Measurements from ENCODE around the gene COX17. TPM values are rescaled to one million over a fixed set of nuclear protein-coding genes. Genes with fewer than 3 reads are reported as not detected.

Gene COX17
- total RNA-seq, 1 donor from 2014 or later, result 45.1 TPM

DNA sequence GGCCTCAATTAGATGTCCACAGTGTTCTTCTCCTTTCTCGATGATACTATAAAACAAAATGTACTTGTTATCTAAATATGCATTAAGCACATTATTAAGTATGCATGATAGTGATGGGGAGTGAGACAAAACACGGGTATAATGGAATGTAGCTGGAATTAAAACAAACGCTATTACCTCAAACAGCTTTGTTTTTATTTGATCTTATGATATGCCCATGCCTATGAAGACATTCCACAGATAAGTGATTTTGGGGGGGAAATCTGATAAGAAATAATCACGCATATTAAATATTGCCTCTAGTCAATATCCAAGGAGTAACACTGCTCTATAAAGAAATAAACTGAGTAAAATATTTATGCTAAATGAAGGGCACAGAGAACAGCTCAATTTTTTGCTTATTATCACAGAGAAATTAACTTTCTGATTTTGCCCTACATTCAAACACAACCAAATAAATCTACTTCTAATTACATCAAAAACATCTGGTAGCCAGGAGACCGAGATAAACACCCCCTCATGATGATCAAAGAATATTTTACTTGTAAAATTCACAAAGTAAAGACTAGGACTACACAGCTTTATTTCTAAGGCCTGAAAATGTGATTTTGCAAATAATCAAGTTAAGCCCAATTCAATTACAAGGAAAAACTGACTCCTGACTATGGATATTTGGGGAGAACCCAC lies 1.9 kb downstream of the COX17 start:
- DNase-seq (ENCODE audit: low spot score), result no peak

- no peak for DNase-seq (ENCODE audit: low spot score)
Measured at GRCh38 chr3:119673875-119674274, 3.3 kb downstream of the COX17 start.

DNA sequence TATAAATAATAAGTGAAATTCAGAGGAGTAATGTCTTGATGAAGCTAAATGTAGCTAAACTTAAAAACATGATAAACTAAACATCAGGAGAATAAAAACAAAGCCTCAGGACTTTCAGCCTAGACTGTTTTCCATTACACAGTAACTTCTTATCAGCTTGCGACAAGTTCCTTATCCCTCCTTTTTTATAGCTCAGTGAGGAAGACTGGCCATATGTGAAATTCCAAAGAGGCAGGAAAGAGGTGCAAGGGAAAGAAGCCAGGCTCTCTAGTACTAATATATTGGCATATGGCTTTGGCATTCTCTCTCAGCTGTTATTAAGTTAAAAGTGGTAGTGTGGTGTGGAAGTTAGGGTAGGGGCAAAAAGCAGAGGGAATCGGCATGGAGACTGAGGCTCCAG lies 4.4 kb downstream of the COX17 start:
- DNase-seq (ENCODE audit: low spot score), result no peak

- no peak for DNase-seq (ENCODE audit: low spot score)
Measured at GRCh38 chr3:119669906-119670570, 7.2 kb downstream of the COX17 start.

DNA sequence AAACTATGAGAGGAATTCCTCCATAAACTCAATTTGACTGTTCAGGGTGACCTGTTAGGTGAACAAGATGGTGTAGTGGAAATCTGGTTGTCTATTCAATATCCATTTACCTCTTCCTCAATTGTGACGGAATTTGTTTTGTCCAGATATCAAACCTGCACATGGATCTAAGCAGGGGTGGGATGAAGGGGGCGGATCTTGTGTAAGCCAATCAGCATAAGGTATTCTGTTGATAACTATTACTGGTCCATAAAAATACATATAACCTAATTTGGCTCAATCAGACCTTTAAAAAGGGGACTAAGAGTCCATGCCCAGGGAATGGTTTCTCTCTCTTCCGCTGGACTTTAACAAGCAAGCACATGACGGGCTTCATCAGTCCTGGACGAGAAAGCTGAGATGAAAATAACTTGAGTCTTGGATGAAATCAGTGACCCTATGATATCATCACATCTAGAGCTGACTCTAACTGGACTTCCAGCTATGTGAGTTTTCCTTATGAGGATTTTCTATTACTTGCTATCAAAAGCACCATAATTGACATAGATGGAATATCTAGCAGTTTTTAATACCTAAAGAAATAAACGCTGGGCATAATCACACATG lies 11.1 kb downstream of the COX17 start:
- no peak for DNase-seq (ENCODE audit: low spot score)

DNA sequence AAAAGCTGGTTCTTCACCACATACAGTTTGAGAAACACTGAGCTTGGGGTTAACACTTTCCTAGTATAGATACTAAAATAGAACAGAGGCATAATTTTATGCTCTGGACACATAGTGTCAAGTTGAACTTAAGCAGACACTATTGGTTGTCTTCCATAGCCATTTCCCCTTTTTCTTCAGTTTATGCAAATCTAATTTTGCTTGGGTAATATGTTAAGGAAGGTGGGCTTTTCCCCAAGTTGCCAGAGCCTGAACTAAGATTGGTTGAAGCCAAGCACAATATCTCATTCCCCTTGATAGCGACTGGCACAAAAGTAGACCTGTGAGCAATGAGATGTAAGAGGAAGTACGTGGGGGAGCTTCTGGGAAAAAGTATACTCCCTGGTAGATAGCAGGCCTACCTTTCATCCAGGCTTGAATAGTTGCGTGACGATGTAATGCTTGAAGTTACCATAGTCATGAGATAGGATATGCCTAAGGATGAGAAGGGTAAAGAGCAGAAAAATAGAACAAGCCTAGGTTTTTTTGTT lies 12.3 kb downstream of the COX17 start:
- DNase-seq (ENCODE audit: low spot score), result no peak

- no peak for DNase-seq (ENCODE audit: low spot score)
Measured at GRCh38 chr3:119664370-119664769, 12.8 kb downstream of the COX17 start.

- no peak for DNase-seq (ENCODE audit: low spot score)
Measured at GRCh38 chr3:119663885-119664284, 13.3 kb downstream of the COX17 start.

DNA sequence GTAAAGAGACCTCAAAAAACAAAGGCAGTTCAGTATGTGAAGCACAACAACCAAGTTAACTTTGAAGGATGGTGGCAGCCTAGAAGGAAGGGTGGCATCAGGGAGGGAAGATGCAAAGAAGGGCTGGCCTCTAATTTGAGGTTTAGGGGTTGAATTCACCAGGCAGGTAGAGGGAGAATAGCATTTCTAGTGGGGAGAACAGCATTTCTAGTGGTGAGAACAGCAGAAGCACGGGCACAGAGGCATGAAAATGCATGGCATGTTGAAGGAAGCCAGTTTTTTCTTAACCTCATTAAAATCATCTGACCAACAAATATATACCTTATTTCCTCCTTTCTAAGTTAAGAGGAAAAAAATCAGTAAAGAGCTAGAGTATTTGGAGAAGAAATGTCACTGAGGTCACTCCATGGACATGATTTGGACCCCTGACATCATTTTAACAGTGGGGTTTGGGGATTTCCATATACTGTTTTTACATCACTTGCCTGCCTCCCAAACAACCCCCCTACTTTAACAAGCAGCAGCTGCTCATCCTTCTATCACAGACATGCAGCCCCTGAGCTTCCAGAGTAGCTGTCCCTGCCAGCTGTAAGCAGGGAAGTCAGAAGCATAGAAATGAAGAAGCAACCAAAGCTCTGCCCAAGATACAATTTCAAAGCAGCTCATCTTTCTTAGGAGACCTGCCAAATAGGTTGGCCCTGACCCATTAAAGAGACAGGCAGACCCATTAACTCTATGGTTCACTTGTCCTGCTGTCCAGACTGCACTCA lies 14.4 kb downstream of the COX17 start:
- no peak for DNase-seq (ENCODE audit: low spot score)

GRCh38 chr3:119660474-119661440 lies 16.4 kb downstream of the COX17 start, which contains the start of gene POPDC2:
Gene POPDC2, minus strand, starts transcription at chr3:119660589. Its CDS starts 166 bp downstream, at chr3:119660423.
- peak; percentile 33 for DNase-seq (ENCODE audit: low spot score)

DNA sequence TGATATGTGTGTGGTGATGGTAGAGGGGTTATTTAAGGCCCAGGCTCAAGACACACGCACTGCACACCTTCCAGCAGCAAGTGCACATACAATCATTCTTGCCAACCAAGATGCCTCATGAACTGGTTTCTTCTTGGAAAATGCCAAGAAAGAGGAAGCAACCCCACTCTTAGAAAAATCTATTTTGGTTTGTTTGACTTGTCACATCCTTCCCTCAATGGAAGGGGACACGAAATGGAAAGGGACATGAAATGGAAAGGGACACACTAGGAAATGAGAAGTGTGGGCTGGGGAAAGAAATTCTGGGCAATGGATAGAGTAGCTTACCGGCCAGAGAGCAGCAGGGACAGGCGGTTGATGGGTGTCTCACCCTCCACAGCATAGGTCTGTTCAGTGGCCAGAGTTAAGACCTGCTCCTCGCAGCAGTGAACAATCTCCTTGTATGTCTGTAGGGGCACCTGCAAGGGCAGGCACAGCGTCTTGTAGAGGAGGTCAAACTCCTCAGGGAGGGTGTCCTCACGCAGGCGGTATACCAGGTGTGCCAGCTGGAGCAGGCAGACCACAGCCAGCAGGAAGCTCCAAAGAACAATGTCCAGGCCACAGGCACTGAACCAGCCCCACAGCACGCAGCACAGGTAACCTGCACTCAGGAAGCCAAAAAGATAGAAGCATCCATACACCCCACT lies 17.5 kb downstream of the COX17 start:
- no peak for DNase-seq (ENCODE audit: low spot score)

DNA sequence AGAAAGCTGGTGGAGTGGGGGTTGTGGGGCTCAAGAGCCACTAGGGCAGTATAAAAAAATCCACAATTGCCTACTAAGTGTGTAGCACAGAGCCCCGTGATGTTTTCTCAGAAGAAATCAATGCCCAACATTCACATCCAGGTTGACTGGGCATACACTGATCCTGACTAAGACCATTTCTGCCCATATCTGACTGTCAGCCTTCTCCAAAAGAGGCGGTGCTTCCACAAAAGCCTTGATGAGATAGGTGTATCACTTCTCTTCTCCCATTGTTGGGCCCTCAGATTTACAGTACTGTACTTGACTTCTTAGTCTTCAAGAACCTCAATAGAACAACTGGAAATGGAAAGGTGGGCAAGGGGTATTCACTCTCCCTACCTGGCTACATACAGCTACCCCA lies 18.2 kb downstream of the COX17 start:
- DNase-seq (ENCODE audit: low spot score), result no peak

GRCh38 chr3:119657887-119658702 lies 19.1 kb downstream of the COX17 start:
- no peak for DNase-seq (ENCODE audit: low spot score)

- DNase-seq (ENCODE audit: low spot score), result no peak
Measured at GRCh38 chr3:119653876-119654275, 23.3 kb downstream of the COX17 start.

DNA sequence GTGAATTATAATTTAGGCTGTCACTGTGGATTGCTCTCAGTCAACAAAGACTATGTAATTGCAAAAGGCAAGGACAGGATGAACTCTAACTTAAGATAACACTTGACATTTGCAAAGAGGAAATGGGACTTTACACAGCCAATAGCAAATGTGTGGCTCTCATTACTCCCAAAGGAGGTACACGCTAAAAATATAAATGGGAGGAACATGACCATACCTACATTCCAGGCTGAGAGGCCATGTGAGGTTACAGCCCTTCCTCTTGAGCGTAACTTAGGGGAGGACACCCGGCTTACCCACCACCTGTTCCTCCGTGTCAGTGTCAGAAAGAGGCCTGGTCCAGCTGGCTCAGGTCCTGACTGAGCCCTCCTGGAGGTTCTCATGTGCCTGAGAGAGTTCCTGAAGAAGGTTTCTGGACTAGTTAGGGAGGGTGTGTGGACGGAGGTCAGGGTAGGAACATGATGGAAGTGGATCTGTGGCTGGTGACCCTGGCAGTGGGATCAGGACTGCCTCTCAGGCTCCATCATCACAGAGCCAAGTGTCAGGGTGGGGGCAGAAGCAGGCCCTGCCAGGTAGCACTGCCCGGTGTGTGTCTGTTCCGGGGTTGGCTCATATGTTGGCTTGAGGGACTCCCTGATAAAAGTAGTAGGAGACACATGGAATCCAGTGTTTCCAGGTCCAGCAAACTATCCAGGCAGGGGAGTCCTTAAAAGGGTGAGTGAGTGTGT lies 24.7 kb downstream of the COX17 start:
- DNase-seq (ENCODE audit: low spot score), result no peak

GRCh38 chr3:119649761-119650160 lies 27.4 kb downstream of the COX17 start:
- DNase-seq (ENCODE audit: low spot score), result no peak

DNA sequence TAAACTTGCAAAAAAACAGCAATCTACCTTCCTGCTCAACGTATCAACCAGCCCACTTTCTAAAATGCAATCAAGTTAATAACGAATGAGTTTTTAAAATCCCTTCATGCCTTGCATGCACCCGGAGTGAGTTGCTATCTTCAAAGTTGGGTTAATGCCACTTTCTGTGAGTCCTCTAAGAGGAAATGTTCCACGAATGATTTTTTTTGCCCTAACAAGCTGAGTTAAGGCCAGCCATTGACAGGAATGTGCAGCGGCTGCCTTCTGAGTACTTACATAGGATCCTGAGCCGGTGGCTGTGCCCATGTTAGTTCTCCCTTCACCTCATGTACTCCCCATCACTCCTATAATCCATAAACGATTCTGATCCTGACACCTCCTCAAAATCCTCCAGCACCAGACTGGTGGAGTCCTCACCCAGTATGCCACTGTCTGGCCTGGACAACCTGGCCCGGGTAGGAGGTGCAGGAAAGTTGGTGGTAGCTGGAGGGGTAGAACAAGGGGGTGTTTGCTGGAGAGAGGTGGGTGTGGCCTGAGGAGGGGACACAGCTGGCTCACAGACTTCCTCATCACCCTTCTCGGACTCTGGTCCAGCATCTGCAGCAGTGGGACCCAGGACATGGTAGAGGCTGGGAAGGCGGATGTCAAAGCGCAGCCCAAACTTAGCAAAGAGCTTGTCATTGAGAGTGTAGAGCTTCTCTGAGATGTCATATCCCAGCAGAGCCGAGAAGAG lies 29.2 kb downstream of the COX17 start:
- DNase-seq (ENCODE audit: low spot score), result no peak

GRCh38 chr3:119647171-119647570 lies 30.0 kb downstream of the COX17 start:
- no peak for DNase-seq (ENCODE audit: low spot score)
